ENCODE measurements around the gene CAMK1D.

- TF ChIP-seq, protein P1, sequence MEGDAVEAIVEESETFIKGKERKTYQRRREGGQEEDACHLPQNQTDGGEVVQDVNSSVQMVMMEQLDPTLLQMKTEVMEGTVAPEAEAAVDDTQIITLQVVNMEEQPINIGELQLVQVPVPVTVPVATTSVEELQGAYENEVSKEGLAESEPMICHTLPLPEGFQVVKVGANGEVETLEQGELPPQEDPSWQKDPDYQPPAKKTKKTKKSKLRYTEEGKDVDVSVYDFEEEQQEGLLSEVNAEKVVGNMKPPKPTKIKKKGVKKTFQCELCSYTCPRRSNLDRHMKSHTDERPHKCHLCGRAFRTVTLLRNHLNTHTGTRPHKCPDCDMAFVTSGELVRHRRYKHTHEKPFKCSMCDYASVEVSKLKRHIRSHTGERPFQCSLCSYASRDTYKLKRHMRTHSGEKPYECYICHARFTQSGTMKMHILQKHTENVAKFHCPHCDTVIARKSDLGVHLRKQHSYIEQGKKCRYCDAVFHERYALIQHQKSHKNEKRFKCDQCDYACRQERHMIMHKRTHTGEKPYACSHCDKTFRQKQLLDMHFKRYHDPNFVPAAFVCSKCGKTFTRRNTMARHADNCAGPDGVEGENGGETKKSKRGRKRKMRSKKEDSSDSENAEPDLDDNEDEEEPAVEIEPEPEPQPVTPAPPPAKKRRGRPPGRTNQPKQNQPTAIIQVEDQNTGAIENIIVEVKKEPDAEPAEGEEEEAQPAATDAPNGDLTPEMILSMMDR (IDR thresholded peaks at IDR 0.05), result no peak
- TF ChIP-seq POLR2A (IDR thresholded peaks at IDR 0.05), result no peak
- no peak for TF ChIP-seq POLR2AphosphoS5 (IDR thresholded peaks at IDR 0.05)
These were observed 15.2 kb downstream of the CAMK1D start for GRCh38 chr10:12364559-12364958.

Measured in breast epithelium (tissue), 3 donors.